Measurements from ENCODE around the gene CENPV. TPM values are rescaled to one million over a fixed set of nuclear protein-coding genes. Genes with fewer than 3 reads are reported as not detected.
"Not testable (repeated sequence)": the region's sequence is repeated elsewhere in the genome, so short reads cannot be mapped to it uniquely, and the experiment has no call there.

The CENPV gene
- total and polyA plus RNA-seq, 2 experiments from 2014 or later, result 8.7 to 11.8 TPM

- H4K20me1 ChIP-seq (ENCODE audit: insufficient read depth), result no peaks in the 10 kb centered on the region
- H3K4me2 ChIP-seq (ENCODE audit: unreplicated experiment), result no peak overlapping the region
- no peaks in the 10 kb centered on the region for H3K27me3 ChIP-seq (replicated peaks; ENCODE audit: insufficient read depth)
- DNase-seq, result no peak
- H3K27ac ChIP-seq, result no peak overlapping the region
- WGBS, 2 experiments (ENCODE audit: low coverage in 1 of 2, low lambda C conversion rate in 2 of 2, missing lambda C conversion rate in 2 of 2), result 97 to 99% methylated on average over 7 of the region's 7 CpGs
- H3K9me3 ChIP-seq (ENCODE audit: low read depth), result no peaks in the 10 kb centered on the region
- H3K9ac ChIP-seq, result no peak overlapping the region
- no peaks in the 10 kb centered on the region for H3K4me1 ChIP-seq (ENCODE audit: insufficient read depth)
- no peak overlapping the region for H3K4me3 ChIP-seq
- no peaks in the 10 kb centered on the region for H3K79me2 ChIP-seq (ENCODE audit: insufficient read depth)
- no peaks in the 10 kb centered on the region for H3K36me3 ChIP-seq (ENCODE audit: low read depth)
- no peaks in the 10 kb centered on the region for H3K9me2 ChIP-seq (ENCODE audit: insufficient read depth)
- H3F3A ChIP-seq (ENCODE audit: insufficient read depth), result no peaks in the 10 kb centered on the region
- in situ Hi-C loops (cut with MboI), result no loop called here
- no peak overlapping the region for H2AFZ ChIP-seq
- no peak for TF ChIP-seq EZH2 (IDR thresholded peaks at IDR 0.05; ENCODE audit: insufficient read depth, poor library complexity, severe bottlenecking)
- no peak for TF ChIP-seq EZH2phosphoT487 (IDR thresholded peaks at IDR 0.05; ENCODE audit: insufficient read depth, low read depth)
These were observed 39.9 kb downstream of the CENPV start for GRCh38 chr17:16313139-16314090.

- in situ Hi-C loops (cut with MboI), result not testable (repeated sequence)
These were observed 41.2 kb downstream of the CENPV start for GRCh38 chr17:16312061-16312460.

GRCh38 chr17:16306211-16306610 lies 47.1 kb downstream of the CENPV start:
- Histone ChIP-seq H2AFZ (no peak overlapping the region), H3K4me3 (no peak overlapping the region), H3K4me1 (ENCODE audit: insufficient read depth) (no peaks in the 10 kb centered on the region), H3K9ac (no peak overlapping the region), H3F3A (ENCODE audit: insufficient read depth) (no peaks in the 10 kb centered on the region), H3K79me2 (ENCODE audit: insufficient read depth) (no peaks in the 10 kb centered on the region), H3K27ac (no peak overlapping the region), H3K27me3 (replicated peaks; ENCODE audit: insufficient read depth) (no peaks in the 10 kb centered on the region), H3K36me3 (ENCODE audit: low read depth) (no peaks in the 10 kb centered on the region), H3K9me2 (ENCODE audit: insufficient read depth) (no peaks in the 10 kb centered on the region), H4K20me1 (ENCODE audit: insufficient read depth) (no peaks in the 10 kb centered on the region), H3K4me2 (ENCODE audit: unreplicated experiment) (no peak overlapping the region), H3K9me3 (ENCODE audit: low read depth) (no peaks in the 10 kb centered on the region)
- TF ChIP-seq EZH2phosphoT487 (IDR thresholded peaks at IDR 0.05; ENCODE audit: insufficient read depth, low read depth) (no peak), EZH2 (IDR thresholded peaks at IDR 0.05; ENCODE audit: insufficient read depth, poor library complexity, severe bottlenecking) (no peak)
- no peak for DNase-seq
- WGBS, 2 experiments (ENCODE audit: low coverage in 1 of 2, low lambda C conversion rate in 2 of 2, missing lambda C conversion rate in 2 of 2), result 91% methylated on average over 8 of the region's 8 CpGs
- in situ Hi-C loops (cut with MboI), result no loop called here

More at GRCh38 chr17:16312061-16312460, 41.2 kb downstream of the CENPV start:
- H3K4me1 ChIP-seq (ENCODE audit: insufficient read depth); H3K9me3 ChIP-seq (ENCODE audit: low read depth); H3K27ac ChIP-seq; H3K9ac ChIP-seq; H3K79me2 ChIP-seq (ENCODE audit: insufficient read depth); H3K9me2 ChIP-seq (ENCODE audit: insufficient read depth); H4K20me1 ChIP-seq (ENCODE audit: insufficient read depth); H3K4me2 ChIP-seq (ENCODE audit: unreplicated experiment); H3K27me3 ChIP-seq (replicated peaks; ENCODE audit: insufficient read depth); DNase-seq; H2AFZ ChIP-seq; H3K4me3 ChIP-seq; H3F3A ChIP-seq (ENCODE audit: insufficient read depth); H3K36me3 ChIP-seq (ENCODE audit: low read depth): not testable (repeated sequence)
- WGBS, 2 experiments (ENCODE audit: low coverage in 1 of 2, low lambda C conversion rate in 2 of 2, missing lambda C conversion rate in 2 of 2), result 80 to 95% methylated on average over 4 to 28 of the region's 34 CpGs

- Histone ChIP-seq H3K36me3 (ENCODE audit: low read depth) (no peaks in the 10 kb centered on the region), H3K9ac (no peak overlapping the region), H4K20me1 (ENCODE audit: insufficient read depth) (no peaks in the 10 kb centered on the region), H3F3A (ENCODE audit: insufficient read depth) (no peaks in the 10 kb centered on the region), H3K4me3 (no peak overlapping the region), H3K4me2 (ENCODE audit: unreplicated experiment) (no peak overlapping the region), H3K4me1 (ENCODE audit: insufficient read depth) (no peaks in the 10 kb centered on the region), H3K27me3 (replicated peaks; ENCODE audit: insufficient read depth) (no peaks in the 10 kb centered on the region), H2AFZ (no peak overlapping the region), H3K27ac (no peak overlapping the region), H3K9me2 (ENCODE audit: insufficient read depth) (no peaks in the 10 kb centered on the region), H3K9me3 (ENCODE audit: low read depth) (no peaks in the 10 kb centered on the region), H3K79me2 (ENCODE audit: insufficient read depth) (no peaks in the 10 kb centered on the region)
- TF ChIP-seq EZH2phosphoT487 (IDR thresholded peaks at IDR 0.05; ENCODE audit: insufficient read depth, low read depth) (no peak), EZH2 (IDR thresholded peaks at IDR 0.05; ENCODE audit: insufficient read depth, poor library complexity, severe bottlenecking) (no peak)
- 91 to 96% methylated on average over 3 of the region's 3 CpGs for WGBS, 2 experiments (ENCODE audit: low coverage in 1 of 2, low lambda C conversion rate in 2 of 2, missing lambda C conversion rate in 2 of 2)
- in situ Hi-C loops (cut with MboI), result no loop called here
- peak; percentile 31 for DNase-seq
These were observed 48.4 kb downstream of the CENPV start for GRCh38 chr17:16304830-16305229.
